ENCODE measurements around the gene LBH. TPM values are rescaled to one million over a fixed set of nuclear protein-coding genes. Genes with fewer than 3 reads are reported as not detected.
A peak's percentile ranks its signal among the peaks of the same experiment; 100 is the strongest.

LBH gene
- 100 to 1,000 TPM; 102 to 143 (median 119) TPM for total RNA-seq

DNA sequence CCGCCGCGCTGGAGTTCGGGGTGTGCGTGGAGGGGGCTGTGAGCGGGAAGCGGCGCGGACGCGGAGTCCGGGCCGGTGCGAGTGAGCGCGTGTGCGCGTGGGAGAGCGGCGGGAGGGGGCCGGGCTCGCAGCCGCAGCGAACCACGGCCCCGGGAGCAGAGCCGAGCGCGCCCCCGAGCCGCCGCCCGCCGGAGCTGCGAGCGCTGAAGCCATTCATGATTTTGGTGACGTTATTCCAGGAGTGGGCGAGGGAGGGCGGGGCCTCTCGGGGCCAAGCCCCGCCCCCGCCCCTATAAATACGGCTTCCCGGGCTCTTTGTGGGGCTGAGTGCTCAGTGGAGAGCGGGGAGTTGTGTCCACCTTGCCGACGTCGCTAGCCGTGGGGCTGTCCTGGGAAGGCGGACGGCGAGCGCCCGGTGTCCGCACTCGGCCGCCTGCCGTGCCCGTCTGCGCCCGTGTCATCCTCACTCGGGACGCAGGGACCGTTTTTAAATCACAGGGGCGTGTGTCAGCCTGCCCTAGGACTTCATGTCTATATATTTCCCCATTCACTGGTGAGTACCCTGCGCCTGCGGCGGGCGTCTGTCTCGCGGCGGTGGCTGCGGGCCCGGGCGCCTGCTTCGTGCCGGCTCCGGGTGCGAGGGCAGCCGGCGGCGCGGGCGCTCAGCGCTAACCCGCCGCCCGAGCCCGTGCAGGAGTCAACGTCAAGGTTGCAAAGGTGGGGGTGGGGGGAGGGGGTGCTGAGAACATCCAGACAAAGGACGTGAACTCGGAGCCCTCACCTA, at the start of gene LBH:
Gene LBH (plus strand): TSS at position 323 of the 784 bp plus-strand sequence. CDS start 205 bp downstream, at position 528.
- H3K36me3 Mint-ChIP-seq (ENCODE audit: insufficient read depth), result peaks cover 14% of the 10 kb centered on the region
- no peaks in the 10 kb centered on the region for H3K27me3 Mint-ChIP-seq (ENCODE audit: low read depth)
- H3K4me3 Mint-ChIP-seq, result peak within 1 kb of the TSS; percentile 86
- H3K4me1 Mint-ChIP-seq (ENCODE audit: low read depth), result peaks cover 64% of the 10 kb centered on the region
- no peaks in the 10 kb centered on the region for H3K9me3 Mint-ChIP-seq
- DNase-seq, result peak; percentile 92
- ATAC-seq, result peak; percentile 48 to 49

DNA sequence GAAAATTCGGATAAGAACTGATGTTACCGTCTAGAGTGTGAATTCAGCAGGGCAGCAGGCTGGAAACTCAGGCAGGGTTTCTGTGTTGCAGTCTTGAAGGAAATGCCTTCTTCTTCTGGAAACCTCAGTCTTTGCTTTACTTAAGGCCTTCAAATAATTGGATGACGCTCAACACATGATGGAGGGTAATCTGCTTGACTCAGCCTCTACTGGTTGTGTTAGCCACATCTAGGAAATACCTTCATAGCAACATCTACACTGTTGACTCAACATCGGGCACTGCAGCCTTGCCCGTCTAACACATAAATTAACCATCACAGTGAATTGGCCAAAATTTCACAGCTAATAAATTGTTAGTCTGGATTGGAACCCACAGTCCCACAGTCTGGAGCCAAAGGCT, 47.3 kb upstream of the LBH start:
- ATAC-seq (no peak), DNase-seq (no peak)
- H3K9me3 Mint-ChIP-seq, result no peaks in the 10 kb centered on the region
- H3K36me3 Mint-ChIP-seq (ENCODE audit: insufficient read depth), result no peaks in the 10 kb centered on the region
- H3K27me3 Mint-ChIP-seq (ENCODE audit: low read depth), result no peaks in the 10 kb centered on the region
- H3K4me3 Mint-ChIP-seq, result no peak overlapping the region
- H3K4me1 Mint-ChIP-seq (ENCODE audit: low read depth), result no peaks in the 10 kb centered on the region

DNA sequence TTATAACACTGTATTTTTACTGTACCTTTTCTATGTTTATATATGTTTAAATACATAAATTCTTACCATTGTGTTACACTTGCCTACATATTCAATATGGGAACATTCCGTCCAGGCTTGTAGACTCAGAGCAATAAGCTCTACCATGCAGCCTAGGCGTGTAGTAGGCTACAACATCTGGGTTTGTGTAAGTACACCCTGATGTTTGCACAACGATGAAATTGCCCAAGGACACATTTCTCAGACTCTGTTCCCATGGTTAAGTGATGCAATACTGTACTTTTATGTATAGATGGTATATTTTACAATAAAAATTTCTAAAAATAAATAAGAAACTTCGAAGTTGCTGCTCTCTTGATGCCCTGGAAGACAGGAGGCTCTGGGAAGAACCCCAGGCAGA, 46.2 kb upstream of the LBH start:
- DNase-seq (no peak), ATAC-seq (no peak)
- no peaks in the 10 kb centered on the region for H3K9me3 Mint-ChIP-seq
- H3K36me3 Mint-ChIP-seq (ENCODE audit: insufficient read depth), result no peaks in the 10 kb centered on the region
- H3K4me1 Mint-ChIP-seq (ENCODE audit: low read depth), result no peaks in the 10 kb centered on the region
- no peak overlapping the region for H3K4me3 Mint-ChIP-seq
- peaks cover 1% of the 10 kb centered on the region for H3K27me3 Mint-ChIP-seq (ENCODE audit: low read depth)

DNA sequence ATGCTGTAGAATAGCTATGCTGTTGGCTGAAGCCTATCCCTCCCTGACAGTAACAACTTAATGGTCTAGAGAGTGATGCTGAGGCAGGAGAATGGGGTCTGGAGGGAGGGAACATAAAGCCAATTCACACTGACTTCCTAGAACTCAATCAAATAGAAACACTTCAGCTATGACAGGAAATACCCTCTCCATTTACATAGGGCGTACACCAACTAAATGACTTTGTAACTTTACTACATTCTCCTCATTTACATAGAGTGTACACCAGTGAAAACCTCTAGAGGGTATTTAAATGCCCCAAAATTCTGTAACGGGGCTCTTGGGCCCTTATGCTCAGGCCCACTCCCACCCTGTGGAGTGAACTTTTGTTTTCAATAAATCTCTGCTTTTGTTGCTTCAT, 43.0 kb upstream of the LBH start:
- DNase-seq (no peak), ATAC-seq (no peak)
- peaks cover 1% of the 10 kb centered on the region for H3K27me3 Mint-ChIP-seq (ENCODE audit: low read depth)
- H3K36me3 Mint-ChIP-seq (ENCODE audit: insufficient read depth), result no peaks in the 10 kb centered on the region
- H3K4me3 Mint-ChIP-seq, result no peak overlapping the region
- no peaks in the 10 kb centered on the region for H3K4me1 Mint-ChIP-seq (ENCODE audit: low read depth)
- no peaks in the 10 kb centered on the region for H3K9me3 Mint-ChIP-seq

DNA sequence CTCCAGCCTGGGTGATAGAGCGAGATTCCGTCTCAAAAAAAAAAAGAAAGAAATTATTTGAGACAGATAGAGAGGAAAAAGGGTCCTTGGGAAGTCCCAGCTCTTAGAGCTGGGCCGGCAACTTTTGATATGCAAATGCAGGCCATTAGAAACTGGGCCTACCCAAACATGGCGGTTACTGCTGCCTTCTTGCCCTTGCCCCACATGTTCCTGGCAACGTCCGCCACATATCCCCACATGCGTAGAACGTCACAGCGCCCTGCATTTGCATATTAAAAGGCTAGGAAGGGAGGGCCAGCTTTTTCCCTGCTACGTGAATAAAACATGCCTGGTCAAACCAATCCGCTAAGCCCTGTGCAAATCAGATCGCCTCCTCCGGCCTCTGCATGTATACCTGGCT, 40.7 kb upstream of the LBH start:
- Mint-ChIP-seq H3K36me3 (ENCODE audit: insufficient read depth) (no peaks in the 10 kb centered on the region), H3K9me3 (no peaks in the 10 kb centered on the region), H3K27me3 (ENCODE audit: low read depth) (peaks cover 1% of the 10 kb centered on the region), H3K4me3 (no peak overlapping the region), H3K4me1 (ENCODE audit: low read depth) (no peaks in the 10 kb centered on the region)
- DNase-seq, result no peak
- ATAC-seq, result no peak

DNA sequence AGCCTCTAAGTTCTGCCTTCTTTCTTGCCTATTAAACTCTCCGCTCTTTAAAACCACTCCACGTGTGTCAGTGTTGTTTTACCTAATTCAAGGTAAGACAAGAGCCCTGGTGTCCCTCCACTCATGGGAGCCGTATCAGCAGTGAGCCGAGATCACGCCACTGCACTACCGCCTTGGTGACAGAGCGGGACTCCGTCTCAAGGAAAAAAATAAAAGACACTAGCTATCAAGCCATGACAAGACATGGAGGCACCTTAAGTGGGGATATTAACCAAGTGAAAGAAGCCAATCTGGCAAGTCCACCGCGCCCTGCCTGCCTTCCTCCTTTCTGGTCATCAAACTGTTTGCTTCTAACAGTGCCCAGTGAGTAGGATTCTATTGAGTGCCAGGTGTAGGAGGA, 40.2 kb upstream of the LBH start:
- DNase-seq (no peak), ATAC-seq (no peak)
- no peaks in the 10 kb centered on the region for H3K36me3 Mint-ChIP-seq (ENCODE audit: insufficient read depth)

DNA sequence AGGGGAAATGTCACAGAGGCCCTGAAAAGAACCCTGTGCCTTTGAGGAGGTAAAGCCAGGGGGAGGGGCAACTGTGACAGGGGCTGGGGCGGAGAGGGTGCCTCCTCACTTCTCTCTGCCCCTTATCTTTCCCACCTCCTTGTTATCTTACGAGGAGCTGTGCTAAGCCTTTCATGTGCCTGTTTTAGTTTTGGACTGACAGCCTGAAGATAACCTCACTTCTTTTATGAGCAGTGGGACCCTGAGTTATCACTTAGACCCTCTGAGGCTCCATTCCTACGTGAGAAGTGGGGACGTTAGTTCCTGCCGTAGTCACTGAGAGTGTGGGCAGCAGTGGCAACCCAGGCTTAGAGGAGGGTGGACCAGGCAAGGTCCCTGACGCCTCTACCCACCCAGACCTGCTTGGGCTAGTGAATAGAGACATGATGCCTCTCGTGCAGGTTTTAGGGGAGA, 39.5 kb upstream of the LBH start:
- H3K4me1 Mint-ChIP-seq (ENCODE audit: low read depth), result no peaks in the 10 kb centered on the region
- ATAC-seq (no peak), DNase-seq (no peak)
- peaks cover 1% of the 10 kb centered on the region for H3K27me3 Mint-ChIP-seq (ENCODE audit: low read depth)
- no peaks in the 10 kb centered on the region for H3K36me3 Mint-ChIP-seq (ENCODE audit: insufficient read depth)
- H3K4me3 Mint-ChIP-seq, result no peak overlapping the region
- H3K9me3 Mint-ChIP-seq, result no peaks in the 10 kb centered on the region

More for the DNA sequence above, 40.2 kb upstream of the LBH start:
- Mint-ChIP-seq H3K4me1 (ENCODE audit: low read depth) (no peaks in the 10 kb centered on the region), H3K9me3 (no peaks in the 10 kb centered on the region), H3K27me3 (ENCODE audit: low read depth) (peaks cover 1% of the 10 kb centered on the region), H3K4me3 (no peak overlapping the region)

DNA sequence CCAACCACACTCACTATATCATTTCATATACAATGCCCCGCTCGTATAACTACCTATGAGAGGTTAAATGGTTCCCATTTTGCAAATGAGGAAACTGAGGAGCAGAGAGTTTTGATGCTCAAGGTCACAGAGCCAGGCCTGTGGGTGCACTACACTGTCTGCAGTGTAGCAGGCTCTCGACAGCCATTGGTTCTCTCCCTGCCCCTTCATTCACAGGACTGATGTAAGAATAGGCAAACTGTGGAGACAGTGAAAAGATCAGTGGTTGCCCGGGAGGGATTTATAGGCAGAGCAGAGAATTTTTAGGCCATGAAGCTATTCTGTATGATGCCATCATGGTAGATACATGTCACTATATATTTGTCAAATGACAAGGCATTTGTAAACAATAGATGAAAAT, 39.0 kb upstream of the LBH start:
- no peak overlapping the region for H3K4me3 Mint-ChIP-seq
- ATAC-seq (no peak), DNase-seq (no peak)
- H3K9me3 Mint-ChIP-seq, result no peaks in the 10 kb centered on the region
- H3K27me3 Mint-ChIP-seq (ENCODE audit: low read depth), result peaks cover 1% of the 10 kb centered on the region
- no peaks in the 10 kb centered on the region for H3K4me1 Mint-ChIP-seq (ENCODE audit: low read depth)
- no peaks in the 10 kb centered on the region for H3K36me3 Mint-ChIP-seq (ENCODE audit: insufficient read depth)

DNA sequence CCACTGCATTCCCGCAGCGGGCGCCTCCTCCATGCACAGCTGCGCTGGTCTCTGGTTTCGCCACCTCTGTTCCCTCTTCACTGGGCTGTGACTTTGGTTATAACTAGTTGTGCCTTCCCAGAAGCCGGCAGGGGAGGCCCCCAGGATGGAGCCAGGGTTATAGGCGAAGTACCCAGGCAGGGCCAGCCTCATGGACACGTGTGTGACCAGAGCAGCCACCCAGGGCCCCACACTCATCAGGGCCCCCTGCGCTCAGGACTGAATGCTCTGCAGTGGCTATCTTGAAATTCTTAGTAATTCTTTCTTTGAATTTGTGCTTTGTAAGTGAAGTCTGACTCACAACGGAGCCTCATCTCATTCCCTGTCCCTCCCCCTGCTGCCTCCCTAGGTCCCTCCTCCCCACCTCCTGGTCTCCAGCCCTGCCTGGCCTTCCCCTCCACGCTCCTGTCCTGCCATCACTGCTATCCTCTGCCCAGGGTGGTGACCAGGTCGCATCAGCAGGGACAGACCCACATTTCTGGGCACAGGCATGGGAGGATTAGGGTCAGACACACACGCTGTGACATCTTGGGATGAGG, 38.1 kb upstream of the LBH start:
- Mint-ChIP-seq H3K9me3 (no peaks in the 10 kb centered on the region), H3K4me3 (no peak overlapping the region), H3K4me1 (ENCODE audit: low read depth) (no peaks in the 10 kb centered on the region), H3K36me3 (ENCODE audit: insufficient read depth) (no peaks in the 10 kb centered on the region), H3K27me3 (ENCODE audit: low read depth) (peaks cover 1% of the 10 kb centered on the region)
- DNase-seq (no peak), ATAC-seq (no peak)

DNA sequence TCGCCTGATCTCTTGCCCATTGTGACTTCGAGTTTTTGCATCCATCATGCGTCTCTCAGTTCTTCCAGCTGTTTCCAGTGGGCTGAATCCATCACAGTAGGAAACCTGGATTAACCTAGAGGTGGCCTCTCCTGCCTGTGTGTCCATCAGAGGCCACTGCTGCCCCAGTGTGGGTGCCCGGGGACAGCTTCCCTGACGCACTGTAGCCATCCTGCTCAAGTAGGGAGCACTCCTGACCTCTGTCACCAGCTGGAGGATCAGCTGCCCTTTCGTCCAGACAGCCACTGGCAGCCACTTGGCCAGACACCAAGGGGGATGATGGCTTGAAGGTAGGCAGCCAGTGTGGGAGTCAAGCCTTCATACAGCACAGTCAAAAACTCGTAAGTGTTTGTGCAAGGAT, 36.9 kb upstream of the LBH start:
- Mint-ChIP-seq H3K36me3 (ENCODE audit: insufficient read depth) (no peaks in the 10 kb centered on the region), H3K4me1 (ENCODE audit: low read depth) (no peaks in the 10 kb centered on the region), H3K9me3 (no peaks in the 10 kb centered on the region), H3K4me3 (no peak overlapping the region), H3K27me3 (ENCODE audit: low read depth) (peaks cover 1% of the 10 kb centered on the region)
- DNase-seq (no peak), ATAC-seq (no peak)

DNA sequence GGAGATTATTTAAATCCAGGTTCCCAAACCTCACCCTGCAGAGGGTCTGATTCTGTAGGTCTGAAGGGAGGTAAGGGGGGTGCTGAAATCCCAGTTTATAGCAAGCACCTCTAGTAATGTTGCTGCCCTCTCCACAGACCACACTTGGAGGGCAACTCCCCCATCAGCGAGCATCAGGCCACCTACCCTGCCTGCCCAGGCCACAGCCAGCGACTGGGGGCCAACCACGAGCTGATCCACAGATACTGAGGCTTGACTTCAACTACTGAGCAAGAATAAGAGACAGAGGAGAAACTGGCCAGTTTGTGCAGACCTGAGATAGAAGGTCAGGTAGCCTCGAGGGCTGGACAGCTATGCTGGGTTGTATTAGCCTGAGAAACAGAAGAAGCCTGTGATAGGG, 36.3 kb upstream of the LBH start:
- ATAC-seq (no peak), DNase-seq (no peak)
- Mint-ChIP-seq H3K9me3 (no peaks in the 10 kb centered on the region), H3K36me3 (ENCODE audit: insufficient read depth) (no peaks in the 10 kb centered on the region), H3K4me1 (ENCODE audit: low read depth) (no peaks in the 10 kb centered on the region), H3K27me3 (ENCODE audit: low read depth) (no peaks in the 10 kb centered on the region), H3K4me3 (no peak overlapping the region)

DNA sequence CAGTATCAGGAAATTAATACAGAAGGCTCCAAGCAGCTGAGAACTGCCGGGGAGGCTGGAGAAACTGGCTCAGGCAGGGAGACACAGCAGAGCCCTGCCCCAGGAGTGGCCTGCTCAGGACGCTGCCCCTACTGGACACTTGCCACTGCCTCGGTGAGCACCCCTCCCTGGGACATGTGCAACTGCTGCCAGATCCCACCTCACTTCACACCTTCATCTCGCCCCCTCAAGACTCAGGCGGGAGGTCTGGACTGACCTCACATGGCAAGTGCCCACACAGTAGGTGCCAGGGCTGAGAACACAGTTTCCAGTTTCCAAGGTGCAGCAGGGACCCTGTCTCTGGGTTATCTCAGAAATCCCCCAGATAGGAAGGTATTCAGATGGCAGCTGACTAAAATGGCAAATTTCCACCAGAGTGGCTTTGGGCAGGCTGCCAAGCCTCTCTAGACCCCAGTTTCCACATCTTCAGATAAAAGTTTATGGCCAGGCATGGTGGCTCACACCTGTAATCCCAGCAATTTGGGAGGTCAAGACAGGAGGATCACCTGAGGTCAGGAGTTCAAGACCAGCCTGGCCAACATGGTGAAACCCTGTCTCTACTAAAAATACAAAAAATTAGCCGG, 33.7 kb upstream of the LBH start:
- no peak for DNase-seq
- H3K36me3 Mint-ChIP-seq (ENCODE audit: insufficient read depth), result no peaks in the 10 kb centered on the region
- H3K27me3 Mint-ChIP-seq (ENCODE audit: low read depth), result no peaks in the 10 kb centered on the region
- H3K4me1 Mint-ChIP-seq (ENCODE audit: low read depth), result no peaks in the 10 kb centered on the region
- no peak for ATAC-seq
- H3K9me3 Mint-ChIP-seq, result no peaks in the 10 kb centered on the region
- H3K4me3 Mint-ChIP-seq, result no peak overlapping the region

DNA sequence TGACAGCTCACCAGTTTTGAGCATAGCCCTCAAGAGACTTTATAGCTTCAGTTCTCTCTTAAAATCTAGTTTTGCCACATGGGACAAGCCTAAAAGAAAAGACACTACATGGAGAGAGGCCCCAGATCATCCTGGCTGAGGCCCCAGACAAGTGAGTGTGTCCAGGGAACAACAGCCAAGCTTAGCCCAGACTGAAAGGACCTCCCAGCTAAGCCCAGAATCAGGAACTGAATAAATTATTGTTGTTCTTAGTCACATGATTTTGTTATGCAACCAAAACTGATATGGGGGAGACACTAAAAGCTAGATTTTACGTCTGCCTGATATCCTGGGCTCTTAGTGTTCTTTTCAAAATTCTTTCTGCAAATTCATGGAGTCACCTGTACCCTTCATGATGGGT, 29.3 kb upstream of the LBH start:
- DNase-seq (no peak), ATAC-seq (no peak)
- Mint-ChIP-seq H3K9me3 (no peaks in the 10 kb centered on the region), H3K27me3 (ENCODE audit: low read depth) (no peaks in the 10 kb centered on the region), H3K36me3 (ENCODE audit: insufficient read depth) (no peaks in the 10 kb centered on the region), H3K4me3 (no peak overlapping the region), H3K4me1 (ENCODE audit: low read depth) (no peaks in the 10 kb centered on the region)

DNA sequence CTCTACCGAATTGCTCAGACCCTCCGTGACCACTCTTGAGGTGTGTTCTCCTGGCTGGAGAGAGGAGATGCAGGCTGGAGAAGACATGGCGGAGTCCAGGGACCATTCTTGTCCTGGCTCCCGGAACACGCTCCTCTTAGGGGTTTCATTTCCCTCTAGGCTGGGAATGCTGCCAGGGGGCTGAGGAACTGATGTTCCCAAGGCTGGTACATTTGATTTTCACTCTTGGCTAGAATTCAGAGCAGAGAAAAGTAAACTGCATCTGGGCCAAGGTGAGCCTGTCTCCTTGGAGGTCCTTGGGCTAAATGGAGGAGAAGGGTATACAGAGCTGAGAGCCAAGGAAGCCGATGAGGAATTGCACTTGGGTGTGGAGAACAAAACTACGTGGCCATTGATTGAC, 28.2 kb upstream of the LBH start:
- Mint-ChIP-seq H3K27me3 (ENCODE audit: low read depth) (no peaks in the 10 kb centered on the region), H3K4me3 (no peak overlapping the region), H3K9me3 (no peaks in the 10 kb centered on the region), H3K4me1 (ENCODE audit: low read depth) (no peaks in the 10 kb centered on the region), H3K36me3 (ENCODE audit: insufficient read depth) (no peaks in the 10 kb centered on the region)
- ATAC-seq (no peak), DNase-seq (no peak)

DNA sequence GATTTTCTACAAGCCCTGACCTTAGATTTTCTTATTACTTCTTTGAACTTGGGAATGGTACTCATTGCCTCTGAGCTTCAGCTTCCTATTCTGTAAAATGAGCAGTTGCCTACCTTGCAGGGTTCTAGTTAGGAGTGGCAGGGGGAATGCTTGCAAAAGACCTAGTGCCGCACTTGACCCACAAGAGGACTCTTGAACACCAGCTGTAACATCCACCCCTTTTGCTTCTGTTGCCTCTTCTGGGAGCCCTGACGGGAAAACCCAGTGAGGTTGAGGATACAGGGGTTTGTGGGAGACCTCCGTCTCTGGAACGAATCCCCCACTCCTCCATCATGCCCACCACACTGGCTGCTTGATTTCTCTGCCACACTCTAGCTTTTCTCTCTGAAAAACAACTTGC, 27.1 kb upstream of the LBH start:
- no peak for DNase-seq
- Mint-ChIP-seq H3K9me3 (no peaks in the 10 kb centered on the region), H3K4me1 (ENCODE audit: low read depth) (peaks cover 10% of the 10 kb centered on the region), H3K4me3 (no peak overlapping the region), H3K27me3 (ENCODE audit: low read depth) (no peaks in the 10 kb centered on the region), H3K36me3 (ENCODE audit: insufficient read depth) (no peaks in the 10 kb centered on the region)
- no peak for ATAC-seq

Measured in activated T-cell treated with anti-CD3 and anti-CD28 coated beads, Interleukin-2, amount 50 U/mL, for 4 hours (primary cell).